WTC11 (cell line): ENCODE measurements around the gene UNKL.

Experiments used
- CTCF ChIP-seq: fragments of 200-600 bp; IDR thresholded peaks from 2 replicates; pipeline ENCODE4 v1.8.0; 2022; ENCODE audit warnings: antibody characterized with exemption
- FOXK1 ChIP-seq: sonication (generic); formaldehyde crosslinking; IDR thresholded peaks from 2 replicates; pipeline ENCODE4 v1.8.0; 2022; ENCODE audit warnings: mild to moderate bottlenecking, moderate library complexity, missing genetic modification reagents
- MAX ChIP-seq: sonication (generic); formaldehyde crosslinking; IDR thresholded peaks from 2 replicates; pipeline ENCODE4 v1.8.0; 2022; ENCODE audit warnings: mild to moderate bottlenecking, missing genetic modification reagents
- MLX ChIP-seq: sonication (generic); formaldehyde crosslinking; IDR thresholded peaks from 2 replicates; pipeline ENCODE4 v1.8.1; 2023; ENCODE audit warnings: mild to moderate bottlenecking, missing genetic modification reagents, moderate library complexity
- NFYB ChIP-seq: sonication (generic); formaldehyde crosslinking; conservative IDR thresholded peaks from 2 replicates; pipeline ENCODE4 v1.8.0; 2022; ENCODE audit warnings: low read depth, missing genetic modification reagents
- ZNF416 ChIP-seq: fragments of 250-450 bp; sonication (Bioruptor Pico); IDR thresholded peaks from 2 replicates; pipeline ENCODE4 v1.9.0; 2021; ENCODE audit warnings: mild to moderate bottlenecking, inconsistent platforms

- TF ChIP-seq FOXK1 (CRISPR knock-in tag) (no peak), ZNF416 (CRISPR knock-in tag) (no peak), CTCF (no peak), MLX (no peak), MAX (no peak), NFYB (no peak)
Observed at GRCh38 chr16:1347962-1348361, 66.5 kb downstream of the UNKL start.
